ENCODE results near the gene MORC3. TPM values are rescaled to one million over a fixed set of nuclear protein-coding genes. Genes with fewer than 3 reads are reported as not detected.
A peak's percentile ranks its signal among the peaks of the same experiment; 100 is the strongest.
"Not testable (repeated sequence)": the region's sequence is repeated elsewhere in the genome, so short reads cannot be mapped to it uniquely, and the experiment has no call there.

Gene MORC3
- total RNA-seq, 3 donors from 2014 or later (not counting 1 experiment from before 2014, with no cell fraction given), result 59.7 to 74.1 (median 64.8) TPM

DNA sequence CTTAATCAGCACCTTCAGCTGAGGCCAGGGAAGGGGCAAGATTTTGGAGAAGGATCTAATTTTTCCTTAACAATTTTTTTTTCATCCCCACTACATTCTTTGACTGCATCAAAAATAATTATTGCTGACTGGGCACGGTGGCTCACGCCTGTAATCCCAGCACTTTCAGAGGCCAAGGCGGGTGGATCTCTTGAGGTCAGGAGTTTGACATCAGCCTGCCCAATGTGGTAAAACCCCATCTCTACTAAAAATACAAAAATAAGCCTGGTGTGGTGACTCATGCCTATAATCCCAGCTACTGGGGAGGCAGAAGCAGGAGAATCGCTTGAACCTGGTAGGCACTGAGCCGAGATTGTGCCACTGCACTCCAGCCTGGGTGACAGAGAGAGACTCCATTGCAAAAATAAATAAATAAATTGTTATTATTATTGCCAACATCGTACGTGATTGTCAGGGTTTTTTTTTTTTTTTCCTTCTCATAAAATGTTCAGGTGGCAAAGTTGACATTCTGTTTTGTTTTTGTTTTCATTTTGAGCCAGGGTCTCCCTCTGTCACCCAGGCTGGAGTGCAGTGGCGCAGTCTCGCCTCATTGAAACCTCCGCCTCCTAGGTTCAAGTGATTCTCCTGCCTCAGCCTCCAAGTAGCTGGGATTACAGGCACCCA is 37.3 kb upstream of the MORC3 start:
- H3K4me3 ChIP-seq (ENCODE audit: low read length), result no peak overlapping the region
- H3K4me1 Mint-ChIP-seq, result no peaks in the 10 kb centered on the region
- DNase-seq, result no peak
- 83% methylated on average over 8 of the region's 10 CpGs for WGBS (ENCODE audit: insufficient coverage)
- H3K4me1 ChIP-seq (ENCODE audit: control insufficient read depth, insufficient read depth, low read length), result no peaks in the 10 kb centered on the region
- H3K36me3 ChIP-seq (ENCODE audit: control insufficient read depth, insufficient read depth, low read length), result peaks cover 33% of the 10 kb centered on the region
- H3K27me3 Mint-ChIP-seq (ENCODE audit: low read depth in 2 of 2), result no peaks in the 10 kb centered on the region
- peak overlapping the region in 1 of 2 donors; percentile 20 for H3K27ac Mint-ChIP-seq
- TF ChIP-seq, protein P1, sequence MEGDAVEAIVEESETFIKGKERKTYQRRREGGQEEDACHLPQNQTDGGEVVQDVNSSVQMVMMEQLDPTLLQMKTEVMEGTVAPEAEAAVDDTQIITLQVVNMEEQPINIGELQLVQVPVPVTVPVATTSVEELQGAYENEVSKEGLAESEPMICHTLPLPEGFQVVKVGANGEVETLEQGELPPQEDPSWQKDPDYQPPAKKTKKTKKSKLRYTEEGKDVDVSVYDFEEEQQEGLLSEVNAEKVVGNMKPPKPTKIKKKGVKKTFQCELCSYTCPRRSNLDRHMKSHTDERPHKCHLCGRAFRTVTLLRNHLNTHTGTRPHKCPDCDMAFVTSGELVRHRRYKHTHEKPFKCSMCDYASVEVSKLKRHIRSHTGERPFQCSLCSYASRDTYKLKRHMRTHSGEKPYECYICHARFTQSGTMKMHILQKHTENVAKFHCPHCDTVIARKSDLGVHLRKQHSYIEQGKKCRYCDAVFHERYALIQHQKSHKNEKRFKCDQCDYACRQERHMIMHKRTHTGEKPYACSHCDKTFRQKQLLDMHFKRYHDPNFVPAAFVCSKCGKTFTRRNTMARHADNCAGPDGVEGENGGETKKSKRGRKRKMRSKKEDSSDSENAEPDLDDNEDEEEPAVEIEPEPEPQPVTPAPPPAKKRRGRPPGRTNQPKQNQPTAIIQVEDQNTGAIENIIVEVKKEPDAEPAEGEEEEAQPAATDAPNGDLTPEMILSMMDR (IDR thresholded peaks at IDR 0.05), result no peak
- intact Hi-C loops (cut with micrococcal nuclease), result no loop called here
- no peak overlapping the region for H3K27ac ChIP-seq (ENCODE audit: low read length)
- no peak overlapping the region for H3K4me3 Mint-ChIP-seq
- no peaks in the 10 kb centered on the region for H3K27me3 ChIP-seq (ENCODE audit: control insufficient read depth, insufficient read depth, low read length)
- no peaks in the 10 kb centered on the region for H3K9me3 Mint-ChIP-seq
- ATAC-seq, result no peak
- H3K36me3 Mint-ChIP-seq, result no peaks in the 10 kb centered on the region
- H3K9me3 ChIP-seq (ENCODE audit: control insufficient read depth, insufficient read depth, low read length), result no peaks in the 10 kb centered on the region

DNA sequence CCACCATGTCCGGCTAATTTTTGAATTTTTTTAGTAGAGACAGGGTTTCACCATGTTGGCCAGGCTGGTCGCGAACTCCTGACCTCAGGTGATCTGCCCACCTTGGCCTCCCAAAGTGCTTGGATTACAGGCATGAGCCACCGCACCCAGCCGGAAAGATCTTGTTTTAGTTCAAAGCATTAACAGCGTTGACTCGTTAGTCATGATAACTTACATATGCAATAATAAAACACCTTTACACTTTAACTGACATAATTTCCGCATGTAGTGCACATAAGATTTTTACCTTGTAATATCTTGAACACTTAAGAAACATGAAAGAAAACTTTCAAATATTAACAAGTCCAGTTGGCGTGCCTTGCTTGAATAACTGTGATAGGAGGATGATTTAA is 36.8 kb upstream of the MORC3 start:
- peaks cover 31% of the 10 kb centered on the region for H3K36me3 ChIP-seq (ENCODE audit: control insufficient read depth, insufficient read depth, low read length)
- H3K4me3 Mint-ChIP-seq; ATAC-seq; H3K27me3 Mint-ChIP-seq (ENCODE audit: low read depth in 2 of 2); H3K4me1 ChIP-seq (ENCODE audit: control insufficient read depth, insufficient read depth, low read length); H3K9me3 ChIP-seq (ENCODE audit: control insufficient read depth, insufficient read depth, low read length); H3K4me3 ChIP-seq (ENCODE audit: low read length); H3K27me3 ChIP-seq (ENCODE audit: control insufficient read depth, insufficient read depth, low read length); DNase-seq; H3K27ac ChIP-seq (ENCODE audit: low read length); H3K4me1 Mint-ChIP-seq; H3K36me3 Mint-ChIP-seq; H3K9me3 Mint-ChIP-seq; intact Hi-C loops (cut with micrococcal nuclease); H3K27ac Mint-ChIP-seq: not testable (repeated sequence)
- 96% methylated on average over 8 of the region's 9 CpGs for WGBS (ENCODE audit: insufficient coverage)

DNA sequence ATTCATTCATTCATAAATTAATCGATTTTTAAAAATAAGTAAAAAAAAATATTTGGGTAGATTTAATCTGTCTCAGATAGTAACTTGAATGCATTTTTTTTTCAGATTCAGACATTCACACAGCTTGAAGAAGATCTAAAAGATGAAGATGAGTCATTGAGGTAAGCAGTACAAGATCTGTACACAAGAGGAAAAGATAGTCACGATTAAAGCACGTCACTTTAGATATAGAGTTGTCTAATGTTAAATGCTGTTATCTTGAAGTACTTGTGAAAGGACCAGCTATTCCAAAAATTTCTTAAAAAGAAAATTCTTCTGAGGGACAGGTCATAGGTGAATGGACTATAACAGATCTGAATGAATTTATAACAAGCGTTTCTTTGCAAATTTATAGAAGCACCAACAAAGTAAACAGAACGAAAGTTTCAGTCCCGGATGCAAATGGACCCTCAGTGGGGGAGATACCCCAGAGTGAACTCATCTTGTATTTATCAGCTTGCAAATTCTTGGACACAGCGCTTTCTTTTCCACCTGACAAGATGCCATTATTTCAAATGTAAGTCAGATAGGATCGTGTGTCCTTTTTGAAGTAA is 31.2 kb upstream of the MORC3 start:
- Mint-ChIP-seq H3K9me3 (no peaks in the 10 kb centered on the region), H3K36me3 (no peaks in the 10 kb centered on the region), H3K4me3 (no peak overlapping the region), H3K4me1 (no peaks in the 10 kb centered on the region), H3K27me3 (ENCODE audit: low read depth in 2 of 2) (no peaks in the 10 kb centered on the region), H3K27ac (no peak overlapping the region)
- Histone ChIP-seq H3K36me3 (ENCODE audit: control insufficient read depth, insufficient read depth, low read length) (peaks cover 29% of the 10 kb centered on the region), H3K4me3 (ENCODE audit: low read length) (no peak overlapping the region), H3K4me1 (ENCODE audit: control insufficient read depth, insufficient read depth, low read length) (no peaks in the 10 kb centered on the region), H3K27me3 (ENCODE audit: control insufficient read depth, insufficient read depth, low read length) (no peaks in the 10 kb centered on the region), H3K27ac (ENCODE audit: low read length) (no peak overlapping the region), H3K9me3 (ENCODE audit: control insufficient read depth, insufficient read depth, low read length) (no peaks in the 10 kb centered on the region)
- DNase-seq (peak in 1 of 2 donors; percentile 72), ATAC-seq (peak in 2 of 3 donors; percentile 36 to 66)
- intact Hi-C loops (cut with micrococcal nuclease), result no loop called here
- 75% methylated on average over 7 of the region's 8 CpGs for WGBS (ENCODE audit: insufficient coverage)
- TF ChIP-seq, protein P1 (IDR thresholded peaks at IDR 0.05), result no peak

DNA sequence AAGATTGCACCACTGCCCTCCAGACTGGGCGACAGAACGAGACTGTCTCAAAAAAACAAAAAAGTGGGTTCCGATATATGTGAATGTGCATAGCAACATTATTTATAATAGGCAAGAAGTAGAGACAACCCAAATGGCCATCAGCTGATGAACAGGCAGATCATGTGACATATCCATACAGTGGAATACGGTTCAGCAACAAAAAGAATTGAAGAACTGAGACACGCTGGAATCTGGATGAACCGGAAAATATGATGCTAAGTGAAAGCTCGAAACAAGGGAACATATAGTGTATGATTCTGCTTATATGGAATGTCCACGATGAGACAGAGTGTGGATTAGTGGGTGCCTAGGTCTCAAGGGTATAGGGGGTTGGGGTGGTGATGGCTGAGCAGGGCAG is 28.5 kb upstream of the MORC3 start:
- intact Hi-C loops (cut with micrococcal nuclease), result no loop called here
- H3K27me3 Mint-ChIP-seq (ENCODE audit: low read depth in 2 of 2), result no peaks in the 10 kb centered on the region
- WGBS (ENCODE audit: insufficient coverage), result 85% methylated on average over 8 of the region's 8 CpGs
- no peaks in the 10 kb centered on the region for H3K36me3 Mint-ChIP-seq
- no peak overlapping the region for H3K27ac Mint-ChIP-seq
- H3K9me3 Mint-ChIP-seq, result no peaks in the 10 kb centered on the region
- no peaks in the 10 kb centered on the region for H3K9me3 ChIP-seq (ENCODE audit: control insufficient read depth, insufficient read depth, low read length)
- no peak overlapping the region for H3K4me3 ChIP-seq (ENCODE audit: low read length)
- H3K27me3 ChIP-seq (ENCODE audit: control insufficient read depth, insufficient read depth, low read length), result no peaks in the 10 kb centered on the region
- ATAC-seq, result no peak
- no peak overlapping the region for H3K4me3 Mint-ChIP-seq
- H3K4me1 ChIP-seq (ENCODE audit: control insufficient read depth, insufficient read depth, low read length), result peaks cover 2% of the 10 kb centered on the region
- no peak overlapping the region for H3K27ac ChIP-seq (ENCODE audit: low read length)
- no peak for DNase-seq
- H3K4me1 Mint-ChIP-seq, result peaks cover 0 to 6% of the 10 kb centered on the region in 2 donors
- peaks cover 28% of the 10 kb centered on the region for H3K36me3 ChIP-seq (ENCODE audit: control insufficient read depth, insufficient read depth, low read length)
- TF ChIP-seq, protein P1 (IDR thresholded peaks at IDR 0.05), result no peak

Measured in natural killer cell (primary cell).